ENCODE data around the gene ACO1.

DNA sequence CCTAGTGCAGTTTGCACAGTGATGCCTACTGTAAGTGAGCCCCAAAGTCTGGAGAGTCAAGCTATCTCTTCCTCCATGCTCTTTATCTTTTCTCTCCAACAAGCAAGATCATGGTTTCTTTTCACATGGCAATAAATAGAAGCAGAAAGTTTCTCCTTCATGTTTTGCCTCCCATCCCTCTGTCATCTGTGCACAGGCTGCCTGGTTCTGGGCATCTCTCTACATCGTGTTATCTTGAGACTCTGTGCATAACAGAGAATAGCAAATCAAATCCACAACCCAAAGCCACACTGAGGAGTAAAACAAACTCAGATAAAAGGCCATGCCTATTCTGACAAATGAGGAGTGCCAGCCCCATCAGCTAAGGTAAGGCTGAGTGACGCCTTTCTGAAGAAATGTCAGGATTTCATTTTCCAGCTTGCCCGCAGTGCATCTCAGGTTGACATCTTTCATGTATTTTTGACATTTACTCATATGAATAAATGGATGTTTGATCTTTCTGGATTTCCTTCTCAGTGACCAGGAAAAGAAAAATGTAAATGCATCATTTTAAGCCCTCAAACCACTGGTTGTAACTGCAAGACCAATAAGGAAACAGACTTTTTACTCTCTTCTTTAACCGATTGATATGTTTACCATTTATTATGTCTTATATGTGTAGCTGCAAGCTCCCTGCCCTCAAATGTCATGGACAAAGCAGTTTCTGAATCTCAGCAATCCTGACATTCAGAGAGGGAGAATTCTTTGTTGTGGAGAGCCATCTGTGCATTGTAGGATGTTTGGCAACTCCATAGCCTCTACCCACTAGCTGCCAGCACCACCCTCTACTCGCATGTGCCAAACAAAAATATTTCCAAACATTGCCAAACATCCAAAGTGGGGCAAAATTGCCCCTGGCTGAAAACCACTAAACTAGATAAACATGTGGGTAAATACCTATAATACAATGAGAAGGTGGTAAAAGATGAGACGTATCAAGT is 49.2 kb upstream of the ACO1 start:
- TF ChIP-seq CTCF (conservative IDR thresholded peaks at IDR 0.05; ENCODE audit: low read length), result no peak
- TF ChIP-seq EZH2phosphoT487 (IDR thresholded peaks at IDR 0.05; ENCODE audit: borderline replicate concordance), result no peak

Measured in Loucy (cell line).